Keratinocyte (primary cell): ENCODE data around the gene TJP2. TPM values are rescaled to one million over a fixed set of nuclear protein-coding genes. Genes with fewer than 3 reads are reported as not detected.

ENCODE experiments used
- DNase-seq: peaks from one replicate; pipeline ENCODE4 v3.0.0-alpha.2; 2011; ENCODE audit warnings: low read depth, missing footprints, low spot score
- FAIRE-seq: peaks from 2 replicates; lab custom pipeline; 2011; peaks lifted over from hg19 to GRCh38; lab: Jason Lieb, UNC
- H2AFZ ChIP-seq: 2 replicates; pipeline ENCODE4 v1.6.0; 2012; ENCODE audit warnings: low read length, control low read depth, inconsistent platforms; ENCODE audit not compliant: control insufficient read depth
- H3K27ac ChIP-seq: 2 replicates; pipeline ENCODE4 v1.5.1; 2011; ENCODE audit warnings: low read length; ENCODE audit not compliant: control insufficient read depth, insufficient read depth
- H3K27me3 ChIP-seq: 3 replicates; pipeline ENCODE4 v1.6.0; 2011; ENCODE audit warnings: low read length; ENCODE audit not compliant: control insufficient read depth, insufficient read depth; ENCODE audit errors: extremely low read depth
- H3K36me3 ChIP-seq, 2 experiments: 2 replicates in 1 of 2; 3 replicates in 1 of 2; pipeline ENCODE4 v1.5.1; 2011; ENCODE audit warnings: low read length in 2 of 2, mild to moderate bottlenecking in 1 of 2; ENCODE audit not compliant: control insufficient read depth in 2 of 2, insufficient read depth in 2 of 2; ENCODE audit errors: extremely low read depth in 1 of 2
- H3K4me1 ChIP-seq: 3 replicates; pipeline ENCODE4 v1.5.1; 2011; ENCODE audit warnings: low read length; ENCODE audit not compliant: control insufficient read depth, insufficient read depth; ENCODE audit errors: extremely low read depth
- H3K4me2 ChIP-seq: 3 replicates; pipeline ENCODE4 v1.6.0; 2011; ENCODE audit warnings: low read depth, low read length; ENCODE audit not compliant: control insufficient read depth, insufficient read depth; ENCODE audit errors: extremely low read depth
- H3K4me3 ChIP-seq, 3 experiments: fragments of 200-600 bp in 1 of 3; sonication (generic) in 1 of 3; 2 replicates in 2 of 3; 3 replicates in 1 of 3; pipeline ENCODE4 v1.5.1; 2011 to 2016; ENCODE audit warnings: low read length in 3 of 3, mild to moderate bottlenecking in 3 of 3, control low read depth in 2 of 3, inconsistent platforms in 1 of 3, low read depth in 1 of 3, mixed read lengths in 1 of 3, mixed run types in 1 of 3, moderate library complexity in 1 of 3; ENCODE audit not compliant: control insufficient read depth in 2 of 3, insufficient read depth in 2 of 3; ENCODE audit errors: extremely low read depth in 1 of 3
- H3K79me2 ChIP-seq: 2 replicates; pipeline ENCODE4 v1.6.0; 2012; ENCODE audit warnings: low read length; ENCODE audit not compliant: control insufficient read depth, insufficient read depth
- H3K9ac ChIP-seq: 3 replicates; pipeline ENCODE4 v1.6.0; 2011; ENCODE audit warnings: low read length; ENCODE audit not compliant: control insufficient read depth, insufficient read depth; ENCODE audit errors: extremely low read depth
- H3K9me1 ChIP-seq: 3 replicates; pipeline ENCODE4 v1.6.0; 2011; ENCODE audit warnings: low read length; ENCODE audit not compliant: control insufficient read depth, insufficient read depth; ENCODE audit errors: extremely low read depth
- H3K9me3 ChIP-seq: 2 replicates; pipeline ENCODE4 v1.5.1; 2012; ENCODE audit warnings: low read depth, low read length; ENCODE audit not compliant: control insufficient read depth
- H4K20me1 ChIP-seq: 3 replicates; pipeline ENCODE4 v1.6.0; 2011; ENCODE audit warnings: low read length; ENCODE audit not compliant: control insufficient read depth, insufficient read depth; ENCODE audit errors: extremely low read depth
- CTCF ChIP-seq, 3 experiments: IDR thresholded peaks in 1 of 3; conservative IDR thresholded peaks in 1 of 3; optimal IDR thresholded peaks in 1 of 3; 2 replicates in 2 of 3; 3 replicates in 1 of 3; pipeline versions ENCODE3 to v1.5.1; 2011; ENCODE audit warnings: low read length in 3 of 3, mild to moderate bottlenecking in 3 of 3, moderate library complexity in 2 of 3, control low read depth in 1 of 3, inconsistent platforms in 1 of 3; ENCODE audit not compliant: insufficient read depth in 2 of 3; ENCODE audit errors: extremely low read depth in 1 of 3
- EZH2 ChIP-seq: IDR thresholded peaks from one replicate; pipeline ENCODE4 v1.6.1; 2012; ENCODE audit warnings: inconsistent platforms, mild to moderate bottlenecking, low read length, moderate library complexity
- dilution Hi-C: fragments of 300-500 bp; cut with MboI; formaldehyde crosslinking; loops from one replicate; pipeline ENCODE4 v1.7.0; 2020; ENCODE audit warnings: low sequenced_read_pairs; ENCODE audit not compliant: extremely low pct_ligation_motif_present
- polyA plus RNA-seq, 5 experiments: library from polyadenylated mRNA; depleted of rRNA in 3 of 5; stranded (reverse) in 3 of 5; stranded (forward) in 1 of 5; unstranded in 1 of 5; fragments of >200 nt; gene quantifications; 1 replicate in 1 of 5; 2 replicates in 3 of 5; 3 replicates in 1 of 5; pipeline versions ENCODE4 v1.2.1 to v1.2.3, GENCODE V29; 2011 to 2012; ENCODE audit warnings: missing spikeins in 2 of 5, low read depth in 1 of 5, low replicate concordance in 1 of 5

The TJP2 gene
- polyA plus RNA-seq, 1 donor (not counting 4 experiments of a cell fraction or from before 2014, with no cell fraction given), result 74.8 TPM

- H3K9me1 ChIP-seq, result no peaks in the 10 kb centered on the region
- H3K4me1 ChIP-seq, result peaks cover 62% of the 10 kb centered on the region
- H3K36me3 ChIP-seq, result peaks cover 4 to 9% of the 10 kb centered on the region in 2 experiments
- peak overlapping the region; percentile 83 for H3K4me2 ChIP-seq
- dilution Hi-C loops, result no loop called here
- DNase-seq (peak; percentile 93), FAIRE-seq (peak; percentile 94)
- no peaks in the 10 kb centered on the region for H3K27me3 ChIP-seq
- TF ChIP-seq EZH2, result no peak
- no peak for TF ChIP-seq CTCF (optimal IDR thresholded peaks at IDR 0.05 in 1 of 3, IDR thresholded peaks at IDR 0.05 in 1 of 3, conservative IDR thresholded peaks at IDR 0.05 in 1 of 3; ENCODE audit: extremely low read depth in 1 of 3, insufficient read depth in 2 of 3, low read length in 3 of 3)
- peak overlapping the region; percentile 92 for H3K27ac ChIP-seq
- H3K79me2 ChIP-seq, result peaks cover 84% of the 10 kb centered on the region
- H2AFZ ChIP-seq, result no peak overlapping the region
- H4K20me1 ChIP-seq, result no peaks in the 10 kb centered on the region
- no peaks in the 10 kb centered on the region for H3K9me3 ChIP-seq
- H3K9ac ChIP-seq, result peak overlapping the region; percentile 69
- H3K4me3 ChIP-seq, result peak overlapping the region in 2 of 3 experiments; percentile 31 to 55
Measured at GRCh38 chr9:69180670-69181069, 6.6 kb downstream of the TJP2 start.

- peaks cover 60% of the 10 kb centered on the region for H3K4me1 ChIP-seq
- no peak overlapping the region for H3K4me3 ChIP-seq
- dilution Hi-C loops, result no loop called here
- no peaks in the 10 kb centered on the region for H3K27me3 ChIP-seq
- TF ChIP-seq EZH2 (no peak), CTCF (optimal IDR thresholded peaks at IDR 0.05 in 1 of 3, IDR thresholded peaks at IDR 0.05 in 1 of 3, conservative IDR thresholded peaks at IDR 0.05 in 1 of 3; ENCODE audit: extremely low read depth in 1 of 3, insufficient read depth in 2 of 3, low read length in 3 of 3) (no peak)
- peak overlapping the region; percentile 92 for H3K27ac ChIP-seq
- peaks cover 83% of the 10 kb centered on the region for H3K79me2 ChIP-seq
- H3K9me1 ChIP-seq, result no peaks in the 10 kb centered on the region
- peaks cover 4 to 10% of the 10 kb centered on the region in 2 experiments for H3K36me3 ChIP-seq
- H3K9me3 ChIP-seq, result no peaks in the 10 kb centered on the region
- DNase-seq (no peak), FAIRE-seq (peak; percentile 59)
- H3K9ac ChIP-seq, result peak overlapping the region; percentile 6
- no peak overlapping the region for H2AFZ ChIP-seq
- no peak overlapping the region for H3K4me2 ChIP-seq
- H4K20me1 ChIP-seq, result no peaks in the 10 kb centered on the region
Measured at GRCh38 chr9:69181908-69182353, 7.9 kb downstream of the TJP2 start.
